ENCODE results near the gene TPBGL.

DNA sequence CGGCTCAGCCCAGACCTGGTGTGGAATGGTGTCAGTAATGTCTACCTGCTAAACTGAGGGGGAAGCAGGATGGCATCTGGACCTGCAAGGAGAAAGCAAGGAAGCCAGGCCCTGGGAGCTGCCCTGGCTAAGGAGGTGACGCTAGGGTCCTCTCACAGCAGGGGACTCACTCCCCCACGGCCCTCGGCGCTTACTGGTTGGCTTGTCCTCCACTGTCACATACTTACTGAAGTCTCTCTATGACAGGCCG is 48.9 kb downstream of the TPBGL start:
- TF ChIP-seq, protein P1, sequence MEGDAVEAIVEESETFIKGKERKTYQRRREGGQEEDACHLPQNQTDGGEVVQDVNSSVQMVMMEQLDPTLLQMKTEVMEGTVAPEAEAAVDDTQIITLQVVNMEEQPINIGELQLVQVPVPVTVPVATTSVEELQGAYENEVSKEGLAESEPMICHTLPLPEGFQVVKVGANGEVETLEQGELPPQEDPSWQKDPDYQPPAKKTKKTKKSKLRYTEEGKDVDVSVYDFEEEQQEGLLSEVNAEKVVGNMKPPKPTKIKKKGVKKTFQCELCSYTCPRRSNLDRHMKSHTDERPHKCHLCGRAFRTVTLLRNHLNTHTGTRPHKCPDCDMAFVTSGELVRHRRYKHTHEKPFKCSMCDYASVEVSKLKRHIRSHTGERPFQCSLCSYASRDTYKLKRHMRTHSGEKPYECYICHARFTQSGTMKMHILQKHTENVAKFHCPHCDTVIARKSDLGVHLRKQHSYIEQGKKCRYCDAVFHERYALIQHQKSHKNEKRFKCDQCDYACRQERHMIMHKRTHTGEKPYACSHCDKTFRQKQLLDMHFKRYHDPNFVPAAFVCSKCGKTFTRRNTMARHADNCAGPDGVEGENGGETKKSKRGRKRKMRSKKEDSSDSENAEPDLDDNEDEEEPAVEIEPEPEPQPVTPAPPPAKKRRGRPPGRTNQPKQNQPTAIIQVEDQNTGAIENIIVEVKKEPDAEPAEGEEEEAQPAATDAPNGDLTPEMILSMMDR (IDR thresholded peaks at IDR 0.05) = no peak
- no peak for TF ChIP-seq POLR2A (IDR thresholded peaks at IDR 0.05)
